Caco-2 (cell line): ENCODE data around the gene ZNF521. TPM values are rescaled to one million over a fixed set of nuclear protein-coding genes. Genes with fewer than 3 reads are reported as not detected.

Experiments used
- BruUV-seq: library from RNA; stranded (reverse); fragments of 400-500 nt; replicated peaks from 2 replicates; lab custom pipeline; 2021; lab: Mats Ljungman, UMichigan
- CTCF ChIA-PET: fragments of 300-600 bp; sonication (Branson Sonifier 250); formaldehyde crosslinking; loops from one replicate; lab custom pipeline; 2022; ENCODE audit warnings: antibody characterized with exemption; lab: Charles Lee
- POLR2A ChIA-PET: fragments of 300-600 bp; sonication (Branson Sonifier 250); formaldehyde crosslinking; loops from one replicate; lab custom pipeline; 2022; ENCODE audit warnings: antibody characterized with exemption; lab: Charles Lee
- DNase-seq, 2 experiments: peaks; one replicate each; pipeline versions ENCODE4 v3.0.0 to v3.0.0-alpha.2; 2020 to 2022
- H3K27me3 ChIP-seq: replicated peaks from 2 replicates; pipeline ENCODE4 v1.6.0; 2011; ENCODE audit warnings: low read length; ENCODE audit not compliant: control insufficient read depth, insufficient read depth
- H3K36me3 ChIP-seq: 2 replicates; pipeline ENCODE4 v1.5.1; 2011; ENCODE audit warnings: low read length; ENCODE audit not compliant: control insufficient read depth, insufficient read depth
- H3K4me1 ChIP-seq: fragments of 250-450 bp; sonication (Bioruptor Pico); 2 replicates; pipeline ENCODE4 v1.5.1; 2020; ENCODE audit warnings: mild to moderate bottlenecking
- H3K4me3 ChIP-seq: 2 replicates; pipeline ENCODE4 v1.5.1; 2011; ENCODE audit warnings: low read depth, mild to moderate bottlenecking, control low read depth, low read length
- H3K9me3 ChIP-seq: fragments of 250-450 bp; sonication (Bioruptor Pico); 2 replicates; pipeline ENCODE4 v1.5.1; 2020; ENCODE audit warnings: mild to moderate bottlenecking, moderate library complexity
- H3K27ac Mint-ChIP-seq: one replicate; pipeline ENCODE4 v1.8.0; 2022; ENCODE audit warnings: mixed read lengths; ENCODE audit not compliant: unreplicated experiment
- H3K27me3 Mint-ChIP-seq: one replicate; pipeline ENCODE4 v1.8.0; 2022; ENCODE audit warnings: mixed read lengths; ENCODE audit not compliant: insufficient read depth, unreplicated experiment
- H3K36me3 Mint-ChIP-seq: one replicate; pipeline ENCODE4 v1.8.0; 2022; ENCODE audit warnings: mild to moderate bottlenecking, mixed read lengths; ENCODE audit not compliant: insufficient read depth, unreplicated experiment
- H3K4me1 Mint-ChIP-seq: one replicate; pipeline ENCODE4 v1.8.0; 2022; ENCODE audit warnings: low read depth, mixed read lengths; ENCODE audit not compliant: unreplicated experiment
- H3K4me3 Mint-ChIP-seq: one replicate; pipeline ENCODE4 v1.8.0; 2022; ENCODE audit warnings: mild to moderate bottlenecking, moderate library complexity, mixed read lengths; ENCODE audit not compliant: unreplicated experiment
- H3K9me3 Mint-ChIP-seq: one replicate; pipeline ENCODE4 v1.8.0; 2022; ENCODE audit warnings: mixed read lengths; ENCODE audit not compliant: unreplicated experiment
- intact Hi-C: fragments of 100-400 bp; cut with micrococcal nuclease; formaldehyde crosslinking; loops from one replicate; pipeline ENCODE4 v1.10.0; 2022; ENCODE audit not compliant: unreplicated experiment
- total RNA-seq: library from RNA; stranded (reverse); gene quantifications from 2 replicates; pipeline ENCODE4 v1.2.3, GENCODE V29; 2022
- TF ChIP-seq, protein P1 (sequence below), 2 experiments: fragments of 200-600 bp in 1 of 2; IDR thresholded peaks; 1 replicate in 1 of 2; 2 replicates in 1 of 2; pipeline versions ENCODE4 v1.5.1 to v1.8.0; 2011 to 2022; ENCODE audit warnings: antibody characterized with exemption in 1 of 2, control low read depth in 1 of 2, inconsistent platforms in 1 of 2, low read depth in 1 of 2, low read length in 1 of 2, mild to moderate bottlenecking in 1 of 2, moderate library complexity in 1 of 2; ENCODE audit not compliant: insufficient read depth in 1 of 2, severe bottlenecking in 1 of 2, unreplicated experiment in 1 of 2

Gene ZNF521
- total RNA-seq, 1 experiment from 2014 or later, result not detected

GRCh38 chr18:25019931-25020330, 332.0 kb downstream of the ZNF521 start:
- Mint-ChIP-seq H3K4me3 (no peak overlapping the region), H3K36me3 (no peaks in the 10 kb centered on the region), H3K27me3 (no peaks in the 10 kb centered on the region), H3K4me1 (no peaks in the 10 kb centered on the region), H3K27ac (no peak overlapping the region), H3K9me3 (no peaks in the 10 kb centered on the region)
- intact Hi-C loops, result no loop called here
- BruUV-seq, result no TSS peak
- ChIA-PET CTCF (no interaction called here), POLR2A (no interaction called here)
- Histone ChIP-seq H3K9me3 (no peaks in the 10 kb centered on the region), H3K27me3 (no peaks in the 10 kb centered on the region), H3K4me1 (no peaks in the 10 kb centered on the region), H3K4me3 (no peak overlapping the region), H3K36me3 (no peaks in the 10 kb centered on the region)
- TF ChIP-seq, protein P1, sequence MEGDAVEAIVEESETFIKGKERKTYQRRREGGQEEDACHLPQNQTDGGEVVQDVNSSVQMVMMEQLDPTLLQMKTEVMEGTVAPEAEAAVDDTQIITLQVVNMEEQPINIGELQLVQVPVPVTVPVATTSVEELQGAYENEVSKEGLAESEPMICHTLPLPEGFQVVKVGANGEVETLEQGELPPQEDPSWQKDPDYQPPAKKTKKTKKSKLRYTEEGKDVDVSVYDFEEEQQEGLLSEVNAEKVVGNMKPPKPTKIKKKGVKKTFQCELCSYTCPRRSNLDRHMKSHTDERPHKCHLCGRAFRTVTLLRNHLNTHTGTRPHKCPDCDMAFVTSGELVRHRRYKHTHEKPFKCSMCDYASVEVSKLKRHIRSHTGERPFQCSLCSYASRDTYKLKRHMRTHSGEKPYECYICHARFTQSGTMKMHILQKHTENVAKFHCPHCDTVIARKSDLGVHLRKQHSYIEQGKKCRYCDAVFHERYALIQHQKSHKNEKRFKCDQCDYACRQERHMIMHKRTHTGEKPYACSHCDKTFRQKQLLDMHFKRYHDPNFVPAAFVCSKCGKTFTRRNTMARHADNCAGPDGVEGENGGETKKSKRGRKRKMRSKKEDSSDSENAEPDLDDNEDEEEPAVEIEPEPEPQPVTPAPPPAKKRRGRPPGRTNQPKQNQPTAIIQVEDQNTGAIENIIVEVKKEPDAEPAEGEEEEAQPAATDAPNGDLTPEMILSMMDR (IDR thresholded peaks at IDR 0.05; ENCODE audit: insufficient read depth in 1 of 2, low read depth in 1 of 2, low read length in 1 of 2, severe bottlenecking in 1 of 2, unreplicated experiment in 1 of 2), result no peak
- DNase-seq, result no peak

DNA sequence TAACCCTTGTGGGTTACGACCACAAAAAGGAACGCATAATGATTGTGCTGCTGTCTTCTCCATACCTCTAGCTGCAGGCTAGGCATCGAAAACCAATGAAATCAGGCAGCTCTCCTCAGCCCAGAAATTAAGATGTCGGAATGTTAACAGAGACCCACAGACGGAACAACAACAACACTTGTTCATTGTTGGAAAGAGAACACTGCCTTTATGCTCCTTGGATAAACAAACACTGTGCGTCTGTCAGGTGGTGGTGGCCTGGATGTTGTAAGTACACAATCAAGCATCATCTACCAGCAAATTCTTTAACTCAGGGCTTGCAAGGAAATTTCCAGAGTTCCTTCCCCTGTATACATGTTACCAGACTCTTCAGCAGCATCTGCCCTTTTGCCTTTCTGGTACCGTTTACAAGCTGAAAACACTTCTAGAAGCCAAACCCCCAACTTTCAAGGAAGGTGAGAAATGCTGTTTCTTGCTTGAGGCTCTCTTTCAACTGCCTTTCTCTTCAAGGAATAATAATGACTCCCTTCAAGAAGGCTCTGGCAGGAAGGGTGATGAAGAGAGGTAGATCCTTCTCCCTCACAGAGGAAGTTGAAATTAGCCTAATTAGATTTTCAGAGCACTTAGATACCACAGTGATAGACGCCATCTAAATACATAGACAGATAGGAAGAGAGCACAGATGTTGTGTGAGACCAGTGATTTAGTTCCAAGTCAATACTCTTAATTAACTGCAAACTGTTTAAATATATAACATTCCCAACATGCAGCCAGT, 332.7 kb downstream of the ZNF521 start:
- TF ChIP-seq, protein P1 (IDR thresholded peaks at IDR 0.05; ENCODE audit: insufficient read depth in 1 of 2, low read depth in 1 of 2, low read length in 1 of 2, severe bottlenecking in 1 of 2, unreplicated experiment in 1 of 2), result no peak
- no peaks in the 10 kb centered on the region for H3K9me3 ChIP-seq
- H3K27ac Mint-ChIP-seq, result no peak overlapping the region
- H3K4me3 ChIP-seq, result no peak overlapping the region
- H3K4me1 ChIP-seq, result no peaks in the 10 kb centered on the region
- no peaks in the 10 kb centered on the region for H3K4me1 Mint-ChIP-seq
- no peaks in the 10 kb centered on the region for H3K27me3 Mint-ChIP-seq
- intact Hi-C loops, result no loop called here
- no TSS peak for BruUV-seq
- no peaks in the 10 kb centered on the region for H3K9me3 Mint-ChIP-seq
- POLR2A ChIA-PET, result no interaction called here
- DNase-seq, result no peak
- no peak overlapping the region for H3K4me3 Mint-ChIP-seq
- no peaks in the 10 kb centered on the region for H3K27me3 ChIP-seq
- no peaks in the 10 kb centered on the region for H3K36me3 ChIP-seq
- no peaks in the 10 kb centered on the region for H3K36me3 Mint-ChIP-seq
- CTCF ChIA-PET, result no interaction called here

DNA sequence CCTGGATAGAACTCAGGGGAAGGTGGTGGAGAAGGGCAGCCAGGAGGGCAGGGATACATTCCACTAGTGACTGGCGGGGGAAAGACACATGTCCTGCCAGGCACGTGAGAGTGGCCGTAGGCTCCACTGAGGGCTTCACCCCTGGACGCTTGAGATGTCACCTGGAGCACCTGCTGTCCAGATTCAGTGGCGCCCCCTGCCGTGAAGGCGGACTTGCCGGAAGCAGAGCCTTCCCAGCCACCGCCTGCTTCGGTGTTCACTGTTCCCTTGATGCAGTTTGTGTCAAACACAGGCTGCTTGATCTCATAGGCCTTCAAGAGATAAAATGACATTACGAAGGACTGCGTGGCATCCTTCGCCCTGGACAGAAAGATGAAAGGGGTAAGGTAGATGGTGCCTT, 335.3 kb downstream of the ZNF521 start:
- Mint-ChIP-seq H3K36me3 (no peaks in the 10 kb centered on the region), H3K27ac (no peak overlapping the region), H3K4me3 (no peak overlapping the region), H3K27me3 (no peaks in the 10 kb centered on the region), H3K9me3 (no peaks in the 10 kb centered on the region), H3K4me1 (no peaks in the 10 kb centered on the region)
- H3K36me3 ChIP-seq, result no peaks in the 10 kb centered on the region
- no peaks in the 10 kb centered on the region for H3K9me3 ChIP-seq
- H3K4me3 ChIP-seq, result no peak overlapping the region
- intact Hi-C loops, result no loop called here
- POLR2A ChIA-PET, result no interaction called here
- no peak for DNase-seq
- no TSS peak for BruUV-seq
- no peaks in the 10 kb centered on the region for H3K4me1 ChIP-seq
- no peaks in the 10 kb centered on the region for H3K27me3 ChIP-seq
- TF ChIP-seq, protein P1 (IDR thresholded peaks at IDR 0.05; ENCODE audit: insufficient read depth in 1 of 2, low read depth in 1 of 2, low read length in 1 of 2, severe bottlenecking in 1 of 2, unreplicated experiment in 1 of 2), result no peak
- CTCF ChIA-PET, result no interaction called here
